GM19193 (cell line): ENCODE data around the gene KCNQ4.

Experiments used
- POLR2A ChIP-seq: IDR thresholded peaks from 4 replicates; pipeline ENCODE4 v1.6.1; 2011; ENCODE audit not compliant: insufficient read depth, insufficient read length; ENCODE audit errors: extremely low read depth

The KCNQ4 gene

DNA sequence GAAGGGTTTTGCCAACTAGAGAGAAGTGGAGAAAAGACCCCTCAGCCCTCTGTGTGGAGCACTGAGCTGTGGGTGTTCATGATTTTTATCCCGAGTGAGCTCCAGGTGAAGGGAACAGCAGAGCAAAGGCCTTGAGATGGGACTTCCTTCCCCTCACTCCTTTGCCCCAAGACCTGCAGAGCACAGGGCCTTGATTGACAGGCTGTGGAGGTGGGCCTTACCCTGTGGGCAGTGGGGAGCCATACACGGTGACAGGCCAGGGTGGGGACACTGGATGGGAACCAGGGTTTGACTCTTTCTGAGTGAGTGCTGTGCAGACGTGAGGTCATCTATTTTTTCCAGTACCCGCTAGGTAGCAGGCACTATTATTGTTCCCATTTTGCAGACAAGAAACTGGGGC is 10.5 kb downstream of the KCNQ4 start:
- TF ChIP-seq POLR2A = no peak

DNA sequence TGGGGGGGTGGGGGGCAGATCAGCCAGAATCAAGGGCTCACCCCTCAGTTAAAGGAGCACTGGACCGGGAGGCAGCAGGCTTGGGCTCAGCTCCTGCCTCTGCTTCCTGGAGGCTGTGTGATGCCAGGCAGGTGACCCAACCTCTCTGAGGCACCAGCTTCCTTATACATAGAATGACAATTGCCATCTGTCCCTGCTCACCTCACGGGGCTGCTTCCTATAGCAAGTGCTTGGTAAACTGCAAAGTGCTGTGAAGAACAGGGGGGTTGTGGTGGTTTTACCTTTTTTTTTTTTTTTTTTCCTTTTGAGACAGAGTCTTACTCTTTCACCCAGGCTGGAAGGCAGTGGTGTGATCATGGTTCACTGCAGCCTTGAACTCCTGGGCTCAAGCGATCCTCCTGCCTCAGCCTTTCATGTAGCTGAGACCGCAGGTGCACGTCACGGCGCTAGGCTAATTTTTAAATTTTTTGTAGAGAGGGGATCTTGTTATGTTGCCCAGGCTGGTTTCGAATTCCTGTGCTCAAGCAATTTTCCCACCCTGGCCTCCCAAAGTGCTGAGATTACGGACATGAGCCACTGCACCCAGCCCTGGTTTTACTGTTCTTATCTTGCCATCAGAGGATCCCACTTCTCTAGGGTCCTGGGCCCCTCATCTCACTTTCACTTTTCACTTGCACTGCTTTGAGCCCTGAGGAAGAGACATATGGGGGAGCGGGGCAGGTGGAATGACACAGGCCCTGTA is 11.6 kb downstream of the KCNQ4 start:
- no peak for TF ChIP-seq POLR2A

DNA sequence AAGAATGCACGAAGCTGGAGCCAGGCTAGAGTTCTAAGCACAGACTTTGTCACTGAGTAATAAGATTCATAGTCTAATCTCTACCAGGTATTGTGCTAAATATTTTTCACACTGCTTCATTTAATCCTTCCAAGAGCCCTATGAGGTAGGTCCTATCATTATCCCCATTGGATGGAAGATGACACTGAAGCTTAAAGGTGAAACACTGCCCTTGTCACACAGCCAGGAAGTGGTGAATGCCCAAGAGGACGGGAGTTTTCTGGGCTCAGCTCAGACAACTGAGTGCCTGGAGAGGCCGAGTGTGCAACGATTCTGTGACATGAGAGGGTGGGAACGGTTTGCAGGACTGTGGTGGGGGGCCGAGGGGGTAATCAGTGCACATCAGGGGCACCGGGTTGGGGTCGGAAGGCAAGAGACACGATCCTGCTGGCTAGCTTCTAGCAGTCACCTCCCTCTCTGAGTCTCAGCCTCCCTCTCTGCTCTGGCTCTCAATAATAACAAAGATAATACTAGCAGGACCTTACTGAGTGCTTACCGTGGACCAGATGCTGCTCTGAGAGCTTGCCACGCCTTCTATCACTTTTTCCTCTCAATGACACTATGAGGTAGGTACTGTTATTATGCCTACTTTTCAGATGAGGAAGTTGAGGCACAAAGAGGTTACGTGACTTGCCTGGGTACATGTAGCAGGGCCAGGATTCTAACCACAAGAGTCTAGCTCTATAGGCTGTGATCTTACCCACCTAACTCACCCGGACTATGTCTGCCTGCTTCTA is 12.4 kb downstream of the KCNQ4 start:
- no peak for TF ChIP-seq POLR2A

DNA sequence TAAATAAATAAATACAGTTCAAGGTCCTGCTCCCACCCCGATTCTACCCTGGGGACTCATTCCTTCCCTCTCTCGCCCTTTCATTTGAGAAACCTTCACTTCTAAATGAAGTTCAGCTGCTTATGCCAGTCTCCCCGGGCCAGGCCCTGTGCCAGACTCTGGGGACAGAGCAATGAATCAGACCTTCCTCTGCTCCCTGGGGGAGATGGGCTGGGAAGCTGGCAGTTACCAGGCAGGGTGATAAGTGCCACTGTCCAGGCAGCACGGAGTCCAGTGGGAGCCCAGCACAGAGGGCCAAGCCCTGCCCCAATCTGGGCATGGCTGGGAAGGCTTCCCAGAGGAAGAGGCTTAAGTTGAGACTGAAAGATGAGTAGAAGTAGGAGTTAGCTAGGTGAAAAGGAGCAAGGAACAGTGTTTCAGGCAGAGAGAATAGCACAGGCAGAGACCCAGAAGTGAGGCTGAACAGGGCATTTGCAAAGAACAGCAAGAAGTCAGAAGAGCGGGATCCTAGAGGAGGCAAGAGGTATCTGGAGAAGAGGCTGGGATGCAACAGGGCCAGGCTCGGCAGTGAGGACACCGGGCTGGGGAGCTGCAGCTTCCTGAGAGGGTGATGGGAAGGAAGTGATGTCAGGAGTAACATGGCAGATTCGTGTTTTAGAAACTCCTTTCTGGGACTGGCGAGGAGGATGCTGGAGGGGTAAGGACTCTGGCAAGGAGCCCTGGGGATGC is 13.5 kb downstream of the KCNQ4 start:
- no peak for TF ChIP-seq POLR2A

DNA sequence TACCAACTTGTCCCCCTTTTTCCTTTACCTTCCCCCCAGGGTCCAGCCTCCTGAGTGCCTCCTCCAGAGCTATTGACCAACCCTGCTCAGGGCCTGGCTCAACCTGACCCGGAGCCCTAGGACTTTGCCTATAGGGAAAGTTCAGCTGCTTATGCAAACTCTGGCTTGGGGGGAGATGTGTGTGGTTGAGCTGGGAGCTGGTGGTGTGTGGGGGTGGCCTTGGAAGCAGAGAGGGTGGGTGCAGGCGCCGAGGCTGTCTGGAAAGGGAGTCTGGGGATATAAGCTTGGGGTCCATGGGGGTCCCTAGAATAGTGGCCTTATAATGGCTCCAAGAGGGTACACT is 14.1 kb downstream of the KCNQ4 start:
- TF ChIP-seq POLR2A = no peak

DNA sequence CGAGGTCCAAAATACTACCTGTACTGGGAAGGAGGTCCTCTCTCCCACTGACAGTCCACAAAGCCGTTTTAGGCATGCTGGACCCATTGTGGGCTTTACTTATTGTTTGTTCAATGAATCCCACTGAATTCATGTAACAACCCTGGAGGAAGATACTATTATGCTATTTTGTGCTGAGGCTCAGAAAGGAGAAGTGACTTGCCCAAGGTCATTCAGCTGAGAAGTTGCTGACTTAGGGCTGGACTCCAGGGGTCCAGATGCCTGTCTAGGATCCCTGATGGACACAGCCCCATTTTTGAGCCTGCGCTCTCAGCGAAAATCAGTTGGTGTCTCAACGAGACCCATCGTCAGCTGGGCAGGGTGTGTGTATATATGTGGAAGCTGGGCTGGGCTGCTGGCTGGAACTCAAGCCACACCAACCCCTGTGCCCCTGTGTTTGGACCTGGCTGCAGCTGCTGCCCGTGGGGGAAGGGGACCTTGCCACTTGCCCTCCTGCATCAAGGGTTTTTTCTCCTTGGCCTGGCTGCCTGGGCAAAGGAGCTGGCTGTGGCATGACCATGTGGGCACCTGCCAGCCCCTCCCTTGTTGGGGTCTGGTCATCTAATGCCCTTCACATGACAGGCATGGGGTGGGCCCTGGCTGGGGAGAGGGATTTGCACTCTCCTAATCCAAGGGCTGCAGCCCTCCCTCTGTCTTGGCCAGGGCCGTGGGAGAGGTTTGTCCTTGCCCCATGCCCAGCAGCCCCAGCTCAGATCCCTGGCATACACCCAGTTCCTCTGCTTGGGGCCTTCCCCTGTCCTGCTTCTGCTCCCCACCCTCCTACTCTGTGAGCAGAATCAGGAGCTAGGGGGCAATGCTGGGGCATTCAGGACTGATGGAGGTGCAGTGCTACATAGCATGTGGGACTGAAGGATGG is 15.0 kb downstream of the KCNQ4 start:
- no peak for TF ChIP-seq POLR2A

DNA sequence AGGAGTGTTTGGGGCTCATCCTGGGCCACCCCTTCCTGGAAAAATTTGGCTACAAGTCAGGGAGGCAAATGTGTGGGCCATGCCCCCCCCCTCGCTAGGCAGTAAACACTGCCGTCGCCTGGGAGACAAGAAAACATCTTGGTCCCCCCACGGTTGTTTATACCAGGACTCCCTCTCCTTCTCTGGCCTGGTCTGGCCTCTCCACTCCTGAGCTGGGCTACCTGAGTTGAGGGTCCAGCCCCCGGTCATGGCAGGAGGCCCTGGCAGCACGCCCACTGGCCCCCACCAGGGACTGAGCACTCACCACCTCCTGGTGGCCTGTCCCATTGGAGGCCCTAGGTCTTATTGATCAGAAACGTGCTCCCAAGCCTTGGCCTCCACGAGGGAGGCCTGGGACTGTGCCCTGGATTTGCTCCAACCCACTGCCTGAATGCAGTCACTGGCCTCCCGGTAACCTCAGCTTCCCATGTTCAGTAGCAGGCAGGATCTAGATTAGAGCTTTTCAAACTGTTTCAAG is 15.8 kb downstream of the KCNQ4 start:
- TF ChIP-seq POLR2A = no peak

DNA sequence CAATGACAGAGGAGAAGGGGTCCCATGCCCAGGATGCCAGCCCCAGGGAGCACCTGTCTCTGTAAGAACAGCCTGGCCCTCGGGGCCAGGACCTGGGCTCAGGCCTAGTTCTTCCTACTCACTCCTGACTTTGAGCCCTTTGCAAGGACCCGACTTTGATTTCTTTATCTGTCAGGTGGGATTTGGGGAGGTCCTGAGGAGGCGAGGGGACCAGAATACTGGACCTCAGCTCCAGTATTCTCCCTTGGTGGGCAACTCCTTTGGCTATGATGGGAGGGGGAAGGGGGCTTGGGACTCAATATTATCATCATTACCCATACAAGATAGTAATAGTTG is 18.1 kb downstream of the KCNQ4 start:
- TF ChIP-seq POLR2A = no peak

DNA sequence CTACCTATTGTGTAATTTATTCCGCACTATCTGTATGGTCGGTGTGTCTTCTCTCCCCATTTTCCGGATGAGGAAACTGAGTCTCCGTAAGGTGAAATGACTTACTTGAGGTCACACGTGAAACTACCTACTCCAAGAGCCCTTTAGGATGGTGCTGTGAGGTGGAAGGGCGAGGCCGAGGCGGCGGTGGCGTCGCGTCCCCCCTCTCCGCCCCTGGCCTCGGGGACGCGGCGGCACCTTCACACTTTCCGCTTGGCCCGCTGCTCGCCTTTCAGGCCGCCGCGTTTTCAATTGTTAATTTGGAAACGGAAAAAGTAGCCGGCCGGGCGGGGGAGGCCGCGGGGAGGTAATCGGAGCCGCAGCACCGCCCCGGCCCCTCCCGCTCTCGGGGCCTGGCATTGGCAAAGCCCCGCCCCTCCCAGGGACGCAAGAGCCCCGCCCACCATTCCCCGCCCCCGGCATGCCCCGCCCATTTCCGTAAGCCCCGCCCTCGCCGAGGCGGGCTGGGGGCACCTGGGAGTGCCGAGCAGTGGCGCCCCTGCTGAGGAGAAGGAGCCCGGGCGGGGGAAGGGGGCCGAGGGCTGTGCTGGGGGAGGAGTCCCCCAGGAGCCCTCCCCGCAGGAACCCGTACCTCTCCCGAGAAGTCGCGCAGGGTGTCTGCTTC is 18.6 kb downstream of the KCNQ4 start:
- TF ChIP-seq POLR2A = no peak

DNA sequence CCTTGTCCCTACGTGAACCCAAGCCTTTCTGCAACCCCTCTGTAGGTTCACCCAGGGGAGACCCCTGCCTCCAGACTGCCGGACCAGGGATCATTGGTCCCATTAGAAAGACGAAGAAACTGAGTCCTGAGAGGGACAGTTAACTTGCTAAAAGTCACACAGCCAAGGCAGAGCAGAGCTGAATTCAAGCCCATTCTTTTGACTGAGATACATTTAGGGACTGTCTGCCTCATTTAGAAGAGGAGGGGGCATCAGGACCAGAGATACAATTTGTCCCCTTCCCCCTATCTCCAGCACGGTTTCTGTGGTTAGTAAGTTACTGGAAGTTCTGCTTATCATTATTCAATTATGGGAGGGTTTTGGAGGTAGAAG is 19.1 kb downstream of the KCNQ4 start:
- no peak for TF ChIP-seq POLR2A

DNA sequence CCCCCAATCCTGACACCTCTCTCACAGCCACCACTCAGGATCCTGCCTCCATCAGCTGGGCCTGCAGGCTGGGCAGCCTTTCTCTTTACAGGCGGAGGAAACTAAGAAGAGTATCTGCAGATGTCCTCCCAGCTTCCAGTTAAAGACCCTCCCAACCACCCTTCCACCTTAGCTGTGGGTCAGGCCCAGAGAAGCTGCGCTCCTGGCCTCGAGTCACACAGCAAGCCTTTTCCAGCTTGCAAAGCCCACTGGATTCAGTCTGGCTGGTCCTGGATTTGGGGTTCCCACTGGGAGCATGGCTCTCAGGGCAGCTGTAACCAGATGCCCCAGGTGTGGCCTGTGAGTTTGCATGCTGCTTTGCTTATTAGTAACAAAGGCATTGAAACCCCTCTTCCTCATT is 19.9 kb downstream of the KCNQ4 start:
- no peak for TF ChIP-seq POLR2A

DNA sequence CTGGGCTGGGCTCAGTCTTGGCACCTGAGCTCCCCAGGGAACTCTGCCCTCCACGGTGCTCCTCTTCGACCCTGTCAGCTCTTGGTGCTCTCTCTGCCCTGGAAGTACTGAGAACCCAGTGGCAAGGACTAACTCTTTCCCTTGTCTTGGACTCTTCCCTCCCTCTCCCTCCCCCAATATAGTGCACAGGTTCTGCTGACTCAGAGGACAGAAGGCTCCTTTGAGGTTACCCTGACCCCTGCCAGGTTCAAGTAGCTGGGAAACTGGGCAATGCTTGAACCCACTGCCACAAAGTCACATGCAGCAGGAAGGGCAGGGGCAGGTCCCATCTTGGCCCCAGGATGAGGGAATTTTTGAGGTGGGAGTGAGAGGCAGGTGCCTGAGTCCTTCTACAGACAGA is 20.3 kb downstream of the KCNQ4 start:
- TF ChIP-seq POLR2A = no peak

DNA sequence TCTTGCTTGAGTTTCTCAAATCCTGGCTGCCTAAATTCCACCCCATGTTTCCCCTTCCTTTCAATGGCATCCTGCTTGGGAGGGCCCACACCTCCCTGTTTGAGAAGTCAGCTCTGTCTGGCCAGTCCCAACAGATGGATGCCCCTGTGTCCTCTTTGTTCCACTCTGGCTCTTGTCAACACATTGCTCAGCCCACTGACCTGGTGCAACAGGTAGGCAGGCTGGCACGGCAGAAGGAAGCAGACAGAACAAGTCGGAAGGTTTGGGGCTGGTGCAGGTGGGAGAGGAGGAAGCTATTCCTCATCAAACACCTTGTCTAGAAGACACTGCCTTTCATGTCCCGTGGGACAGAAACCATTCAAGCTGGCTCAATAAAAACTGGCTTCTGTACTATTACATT is 22.7 kb downstream of the KCNQ4 start:
- no peak for TF ChIP-seq POLR2A
